Peyer's patch (tissue), 4 donors: ENCODE measurements around the gene VSTM2L.

Experiments used
- POLR2A ChIP-seq, 2 donors: fragments of 450-650 bp; IDR thresholded peaks; one replicate each; pipeline ENCODE4 v1.5.1; 2017; ENCODE audit warnings: antibody characterized with exemption in 2 of 2, mild to moderate bottlenecking in 2 of 2, moderate library complexity in 2 of 2
- TF ChIP-seq, protein P1 (sequence below), 6 experiments: fragments of 450-650 bp in 4 of 6; fragments of 200-600 bp in 2 of 6; sonication (generic) in 1 of 6; IDR thresholded peaks; one replicate each; pipeline ENCODE4 v1.5.1; 2017 to 2019; ENCODE audit warnings: antibody characterized with exemption in 6 of 6, mild to moderate bottlenecking in 3 of 6, moderate library complexity in 1 of 6

GRCh38 chr20:37948956-37949355 lies 46.0 kb downstream of the VSTM2L start:
- TF ChIP-seq, protein P1, sequence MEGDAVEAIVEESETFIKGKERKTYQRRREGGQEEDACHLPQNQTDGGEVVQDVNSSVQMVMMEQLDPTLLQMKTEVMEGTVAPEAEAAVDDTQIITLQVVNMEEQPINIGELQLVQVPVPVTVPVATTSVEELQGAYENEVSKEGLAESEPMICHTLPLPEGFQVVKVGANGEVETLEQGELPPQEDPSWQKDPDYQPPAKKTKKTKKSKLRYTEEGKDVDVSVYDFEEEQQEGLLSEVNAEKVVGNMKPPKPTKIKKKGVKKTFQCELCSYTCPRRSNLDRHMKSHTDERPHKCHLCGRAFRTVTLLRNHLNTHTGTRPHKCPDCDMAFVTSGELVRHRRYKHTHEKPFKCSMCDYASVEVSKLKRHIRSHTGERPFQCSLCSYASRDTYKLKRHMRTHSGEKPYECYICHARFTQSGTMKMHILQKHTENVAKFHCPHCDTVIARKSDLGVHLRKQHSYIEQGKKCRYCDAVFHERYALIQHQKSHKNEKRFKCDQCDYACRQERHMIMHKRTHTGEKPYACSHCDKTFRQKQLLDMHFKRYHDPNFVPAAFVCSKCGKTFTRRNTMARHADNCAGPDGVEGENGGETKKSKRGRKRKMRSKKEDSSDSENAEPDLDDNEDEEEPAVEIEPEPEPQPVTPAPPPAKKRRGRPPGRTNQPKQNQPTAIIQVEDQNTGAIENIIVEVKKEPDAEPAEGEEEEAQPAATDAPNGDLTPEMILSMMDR (IDR thresholded peaks at IDR 0.05) = no peak
- TF ChIP-seq POLR2A (IDR thresholded peaks at IDR 0.05) = no peak
